Measurements from ENCODE around the gene SHOX. TPM values are rescaled to one million over a fixed set of nuclear protein-coding genes. Genes with fewer than 3 reads are reported as not detected.

Gene SHOX
- total and polyA plus RNA-seq, 4 experiments from 2014 or later = not detected

- no peak overlapping the region for H3K4me3 ChIP-seq (ENCODE audit: low read length in 2 of 2)
- H3K27me3 ChIP-seq (ENCODE audit: insufficient read depth, low read length) = no peaks in the 10 kb centered on the region
- POLR2A ChIA-PET (ENCODE audit: partially characterized antibody) = no interaction called here
- no peaks in the 10 kb centered on the region for H3K36me3 ChIP-seq (ENCODE audit: insufficient read depth, low read length)
- H3K4me1 Mint-ChIP-seq = peaks cover 5 to 13% (median 8%) of the 10 kb centered on the region in 4 donors
- H3K27me3 Mint-ChIP-seq = peaks cover 40 to 43% of the 10 kb centered on the region in 2 donors
- no peak overlapping the region for H3K27ac ChIP-seq (ENCODE audit: low read depth, low read length)
- no peaks in the 10 kb centered on the region for H3K9me3 ChIP-seq (ENCODE audit: control insufficient read depth in 1 of 2, low read length in 2 of 2)
- peaks cover 0 to 3% (median 0%) of the 10 kb centered on the region in 8 donors for H3K9me3 Mint-ChIP-seq
- H3K27ac Mint-ChIP-seq = no peak overlapping the region
- no peaks in the 10 kb centered on the region for H3K36me3 Mint-ChIP-seq
- no peak for DNase-seq
- CTCF ChIA-PET (ENCODE audit: partially characterized antibody) = no interaction called here
- H3K4me1 ChIP-seq (ENCODE audit: insufficient read depth, low read length) = no peaks in the 10 kb centered on the region
- H3K4me3 Mint-ChIP-seq = no peak overlapping the region
- intact Hi-C loops (cut with micrococcal nuclease) = no loop called here
Observed at GRCh38 chrX:635428-636090, 5.0 kb downstream of the SHOX start.

GRCh38 chrX:636981-637659 lies 6.5 kb downstream of the SHOX start:
- Histone ChIP-seq H3K27me3 (ENCODE audit: insufficient read depth, low read length) (no peaks in the 10 kb centered on the region), H3K36me3 (ENCODE audit: insufficient read depth, low read length) (no peaks in the 10 kb centered on the region), H3K27ac (ENCODE audit: low read depth, low read length) (no peak overlapping the region), H3K9me3 (ENCODE audit: control insufficient read depth in 1 of 2, low read length in 2 of 2) (no peaks in the 10 kb centered on the region), H3K4me1 (ENCODE audit: insufficient read depth, low read length) (no peaks in the 10 kb centered on the region), H3K4me3 (ENCODE audit: low read length in 2 of 2) (no peak overlapping the region)
- peaks cover 5 to 13% (median 8%) of the 10 kb centered on the region in 4 donors for H3K4me1 Mint-ChIP-seq
- no peaks in the 10 kb centered on the region for H3K36me3 Mint-ChIP-seq
- H3K9me3 Mint-ChIP-seq = peaks cover 0 to 3% (median 0%) of the 10 kb centered on the region in 8 donors
- DNase-seq = no peak
- peaks cover 32 to 36% of the 10 kb centered on the region in 2 donors for H3K27me3 Mint-ChIP-seq
- POLR2A ChIA-PET (ENCODE audit: partially characterized antibody) = no interaction called here
- intact Hi-C loops (cut with micrococcal nuclease) = no loop called here
- no peak overlapping the region for H3K27ac Mint-ChIP-seq
- CTCF ChIA-PET (ENCODE audit: partially characterized antibody) = no interaction called here
- H3K4me3 Mint-ChIP-seq = peak overlapping the region in 4 of 8 donors; percentile 22 to 48 (median 32)

- ChIA-PET POLR2A (ENCODE audit: partially characterized antibody) (no interaction called here), CTCF (ENCODE audit: partially characterized antibody) (no interaction called here)
- H3K4me1 Mint-ChIP-seq = peaks cover 5 to 13% (median 8%) of the 10 kb centered on the region in 4 donors
- Histone ChIP-seq H3K4me1 (ENCODE audit: insufficient read depth, low read length) (no peaks in the 10 kb centered on the region), H3K27ac (ENCODE audit: low read depth, low read length) (no peak overlapping the region), H3K36me3 (ENCODE audit: insufficient read depth, low read length) (no peaks in the 10 kb centered on the region), H3K4me3 (ENCODE audit: low read length in 2 of 2) (no peak overlapping the region), H3K27me3 (ENCODE audit: insufficient read depth, low read length) (no peaks in the 10 kb centered on the region), H3K9me3 (ENCODE audit: control insufficient read depth in 1 of 2, low read length in 2 of 2) (no peaks in the 10 kb centered on the region)
- H3K27ac Mint-ChIP-seq = no peak overlapping the region
- peak overlapping the region in 6 of 8 donors; percentile 2 to 48 (median 24) for H3K4me3 Mint-ChIP-seq
- no peak for DNase-seq
- intact Hi-C loops (cut with micrococcal nuclease) = no loop called here
- no peaks in the 10 kb centered on the region for H3K36me3 Mint-ChIP-seq
- H3K27me3 Mint-ChIP-seq = peaks cover 30 to 31% of the 10 kb centered on the region in 2 donors
- H3K9me3 Mint-ChIP-seq = peaks cover 0 to 3% (median 0%) of the 10 kb centered on the region in 8 donors
Observed at GRCh38 chrX:637660-638481, 7.3 kb downstream of the SHOX start.

- no peaks in the 10 kb centered on the region for H3K4me1 ChIP-seq (ENCODE audit: insufficient read depth, low read length)
- POLR2A ChIA-PET (ENCODE audit: partially characterized antibody) = no interaction called here
- H3K9me3 ChIP-seq (ENCODE audit: control insufficient read depth in 1 of 2, low read length in 2 of 2) = no peaks in the 10 kb centered on the region
- Mint-ChIP-seq H3K4me1 (peaks cover 5 to 13% (median 8%) of the 10 kb centered on the region in 4 donors), H3K4me3 (peak overlapping the region in 1 of 8 donors; percentile 15), H3K9me3 (peaks cover 0 to 2% (median 0%) of the 10 kb centered on the region in 8 donors), H3K27ac (no peak overlapping the region), H3K36me3 (no peaks in the 10 kb centered on the region), H3K27me3 (peaks cover 25 to 28% of the 10 kb centered on the region in 2 donors)
- DNase-seq = no peak
- H3K36me3 ChIP-seq (ENCODE audit: insufficient read depth, low read length) = no peaks in the 10 kb centered on the region
- H3K27me3 ChIP-seq (ENCODE audit: insufficient read depth, low read length) = no peaks in the 10 kb centered on the region
- CTCF ChIA-PET (ENCODE audit: partially characterized antibody) = no interaction called here
- intact Hi-C loops (cut with micrococcal nuclease) = no loop called here
- H3K27ac ChIP-seq (ENCODE audit: low read depth, low read length) = no peak overlapping the region
- H3K4me3 ChIP-seq (ENCODE audit: low read length in 2 of 2) = no peak overlapping the region
Observed at GRCh38 chrX:638482-639131, 8.0 kb downstream of the SHOX start.

GRCh38 chrX:639151-639550 lies 8.6 kb downstream of the SHOX start:
- no peak overlapping the region for H3K27ac Mint-ChIP-seq
- intact Hi-C loops (cut with micrococcal nuclease) = no loop called here
- H3K4me3 ChIP-seq (ENCODE audit: low read length in 2 of 2) = no peak overlapping the region
- DNase-seq = no peak
- H3K9me3 Mint-ChIP-seq = no peaks in the 10 kb centered on the region
- no peak overlapping the region for H3K27ac ChIP-seq (ENCODE audit: low read depth, low read length)
- no peaks in the 10 kb centered on the region for H3K9me3 ChIP-seq (ENCODE audit: control insufficient read depth in 1 of 2, low read length in 2 of 2)
- H3K4me1 ChIP-seq (ENCODE audit: insufficient read depth, low read length) = no peaks in the 10 kb centered on the region
- H3K27me3 Mint-ChIP-seq = peaks cover 23 to 25% of the 10 kb centered on the region in 2 donors
- H3K36me3 ChIP-seq (ENCODE audit: insufficient read depth, low read length) = no peaks in the 10 kb centered on the region
- ChIA-PET POLR2A (ENCODE audit: partially characterized antibody) (no interaction called here), CTCF (ENCODE audit: partially characterized antibody) (no interaction called here)
- no peaks in the 10 kb centered on the region for H3K27me3 ChIP-seq (ENCODE audit: insufficient read depth, low read length)
- no peak overlapping the region for H3K4me3 Mint-ChIP-seq
- H3K36me3 Mint-ChIP-seq = no peaks in the 10 kb centered on the region
- H3K4me1 Mint-ChIP-seq = peaks cover 5 to 13% (median 8%) of the 10 kb centered on the region in 4 donors

GRCh38 chrX:640641-641040 lies 10.1 kb downstream of the SHOX start:
- Histone ChIP-seq H3K27me3 (ENCODE audit: insufficient read depth, low read length) (no peaks in the 10 kb centered on the region), H3K9me3 (ENCODE audit: control insufficient read depth in 1 of 2, low read length in 2 of 2) (no peaks in the 10 kb centered on the region), H3K27ac (ENCODE audit: low read depth, low read length) (no peak overlapping the region), H3K4me1 (ENCODE audit: insufficient read depth, low read length) (no peaks in the 10 kb centered on the region), H3K4me3 (ENCODE audit: low read length in 2 of 2) (no peak overlapping the region), H3K36me3 (ENCODE audit: insufficient read depth, low read length) (no peaks in the 10 kb centered on the region)
- Mint-ChIP-seq H3K9me3 (no peaks in the 10 kb centered on the region), H3K36me3 (no peaks in the 10 kb centered on the region), H3K27me3 (peaks cover 21% of the 10 kb centered on the region in 2 donors), H3K4me3 (no peak overlapping the region), H3K27ac (no peak overlapping the region), H3K4me1 (peaks cover 5 to 13% (median 8%) of the 10 kb centered on the region in 4 donors)
- intact Hi-C loops (cut with micrococcal nuclease) = no loop called here
- POLR2A ChIA-PET (ENCODE audit: partially characterized antibody) = no interaction called here
- no peak for DNase-seq
- CTCF ChIA-PET (ENCODE audit: partially characterized antibody) = no interaction called here
